DLD1 (cell line): ENCODE data around the gene PRMT2.

Experiments used
- in situ Hi-C: cut with HindIII; loops from 2 replicates; pipeline ENCODE4 v1.10.0; 2017; ENCODE audit warnings: low sequenced_read_pairs

Gene PRMT2

DNA sequence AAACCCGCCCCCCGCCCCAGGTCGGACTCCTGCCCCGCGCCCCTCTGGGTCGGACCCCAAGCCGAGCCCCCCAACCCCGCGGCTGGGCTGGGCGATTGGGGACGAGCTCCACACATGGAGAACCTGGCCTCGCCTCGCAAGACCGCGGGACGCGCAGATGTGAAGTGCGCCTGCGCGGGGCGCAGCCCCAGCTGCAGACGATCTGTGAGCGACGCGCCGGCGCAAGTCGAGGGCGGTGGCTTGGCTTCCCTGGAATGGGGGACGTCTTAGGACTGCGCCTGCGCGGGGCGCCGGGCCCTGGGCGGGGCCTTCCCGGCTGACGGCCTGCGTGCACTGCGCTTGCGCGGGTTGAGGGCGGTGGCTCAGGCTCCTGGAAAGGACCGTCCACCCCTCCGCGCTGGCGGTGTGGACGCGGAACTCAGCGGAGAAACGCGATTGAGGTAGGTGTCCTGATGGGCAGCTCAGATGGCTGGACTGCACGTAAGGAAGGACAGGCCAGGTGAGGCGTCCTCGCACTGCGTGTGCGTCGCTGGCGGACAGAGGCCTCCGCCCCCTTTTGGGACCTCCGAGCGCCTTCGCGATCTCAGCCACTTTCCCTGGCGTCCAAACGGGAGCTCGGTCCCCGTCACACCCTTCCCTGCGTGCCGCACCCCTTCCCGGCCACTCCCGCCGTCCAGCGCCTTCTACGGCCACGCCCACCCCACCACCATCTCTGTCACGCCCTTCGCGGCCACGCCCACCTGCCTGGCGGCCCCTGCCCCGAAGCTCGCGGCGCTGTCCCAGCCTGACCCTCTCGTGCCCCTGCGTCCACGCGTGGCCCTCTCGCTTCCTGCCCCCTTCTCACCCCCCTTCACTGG lies at the start of gene PRMT2:
Gene PRMT2 (plus strand): TSS at position 351 of the 857 bp plus-strand sequence. CDS start 1,278 bp downstream, outside the sequence.
- in situ Hi-C loops = no loop called here

DNA sequence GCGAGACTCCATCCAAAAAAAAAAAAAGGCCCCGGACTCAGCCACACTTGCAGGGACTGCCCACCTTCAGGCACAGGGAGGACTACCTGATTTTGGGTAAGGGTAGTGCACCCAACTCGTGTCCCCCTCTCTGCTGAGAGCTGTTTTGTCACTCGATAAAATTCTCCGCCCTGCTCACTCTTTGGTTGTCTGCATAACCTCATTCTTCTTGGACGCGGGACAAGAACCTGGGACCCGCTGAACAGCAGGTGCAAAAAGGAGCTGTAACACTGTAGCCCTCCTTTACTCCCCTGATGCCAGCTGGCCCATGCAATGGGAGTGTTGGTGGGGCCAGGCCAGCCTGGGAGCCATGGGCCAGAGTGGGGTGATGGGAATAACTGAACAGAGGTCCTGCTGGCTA lies 41.2 kb upstream of the PRMT2 start:
- in situ Hi-C loops = no loop called here

DNA sequence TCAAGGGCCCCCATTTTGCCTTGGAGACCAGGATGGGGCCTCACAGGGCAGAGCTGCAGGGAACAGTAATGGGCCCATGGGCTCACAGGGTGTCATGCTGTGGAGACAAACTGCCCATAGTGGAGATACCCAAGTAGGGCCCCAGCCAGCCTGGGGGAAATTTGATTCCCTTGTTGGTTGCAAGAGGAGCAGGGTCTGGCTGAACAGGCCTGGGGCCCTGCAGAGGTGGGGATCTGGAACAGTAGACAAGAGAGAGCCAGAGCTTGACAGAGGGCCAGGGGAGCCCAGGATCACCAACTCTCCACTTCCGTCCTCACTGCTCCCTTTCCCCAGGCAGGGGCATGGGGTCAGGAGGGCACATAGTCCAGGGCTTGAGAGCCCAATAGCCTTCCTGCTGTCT lies 39.3 kb upstream of the PRMT2 start:
- in situ Hi-C loops = no loop called here

GRCh38 chr21:46597031-46597430 lies 38.4 kb upstream of the PRMT2 start:
- in situ Hi-C loops = no loop called here

DNA sequence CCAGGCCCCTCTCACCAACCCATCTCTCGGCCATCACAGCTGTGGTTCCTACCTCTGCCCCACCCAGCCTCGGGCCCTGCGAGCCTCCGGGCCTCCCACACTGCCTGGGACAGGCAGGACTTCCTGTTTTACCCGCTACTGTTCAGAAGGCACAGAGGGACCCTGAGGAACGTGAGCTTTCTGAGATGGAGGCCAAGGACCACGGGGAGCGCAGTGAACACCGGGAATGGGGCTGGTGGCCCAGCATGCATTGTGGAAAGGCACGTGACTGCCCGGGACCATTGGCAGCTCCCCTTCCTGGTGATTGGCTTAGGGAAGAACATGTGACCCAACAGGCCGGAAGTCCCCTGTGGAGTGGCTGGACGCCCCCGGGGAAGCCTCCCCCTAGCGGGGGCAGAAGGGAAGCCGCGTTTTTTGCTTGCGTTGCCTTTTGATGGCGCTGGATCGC lies 37.6 kb upstream of the PRMT2 start:
- in situ Hi-C loops = no loop called here

DNA sequence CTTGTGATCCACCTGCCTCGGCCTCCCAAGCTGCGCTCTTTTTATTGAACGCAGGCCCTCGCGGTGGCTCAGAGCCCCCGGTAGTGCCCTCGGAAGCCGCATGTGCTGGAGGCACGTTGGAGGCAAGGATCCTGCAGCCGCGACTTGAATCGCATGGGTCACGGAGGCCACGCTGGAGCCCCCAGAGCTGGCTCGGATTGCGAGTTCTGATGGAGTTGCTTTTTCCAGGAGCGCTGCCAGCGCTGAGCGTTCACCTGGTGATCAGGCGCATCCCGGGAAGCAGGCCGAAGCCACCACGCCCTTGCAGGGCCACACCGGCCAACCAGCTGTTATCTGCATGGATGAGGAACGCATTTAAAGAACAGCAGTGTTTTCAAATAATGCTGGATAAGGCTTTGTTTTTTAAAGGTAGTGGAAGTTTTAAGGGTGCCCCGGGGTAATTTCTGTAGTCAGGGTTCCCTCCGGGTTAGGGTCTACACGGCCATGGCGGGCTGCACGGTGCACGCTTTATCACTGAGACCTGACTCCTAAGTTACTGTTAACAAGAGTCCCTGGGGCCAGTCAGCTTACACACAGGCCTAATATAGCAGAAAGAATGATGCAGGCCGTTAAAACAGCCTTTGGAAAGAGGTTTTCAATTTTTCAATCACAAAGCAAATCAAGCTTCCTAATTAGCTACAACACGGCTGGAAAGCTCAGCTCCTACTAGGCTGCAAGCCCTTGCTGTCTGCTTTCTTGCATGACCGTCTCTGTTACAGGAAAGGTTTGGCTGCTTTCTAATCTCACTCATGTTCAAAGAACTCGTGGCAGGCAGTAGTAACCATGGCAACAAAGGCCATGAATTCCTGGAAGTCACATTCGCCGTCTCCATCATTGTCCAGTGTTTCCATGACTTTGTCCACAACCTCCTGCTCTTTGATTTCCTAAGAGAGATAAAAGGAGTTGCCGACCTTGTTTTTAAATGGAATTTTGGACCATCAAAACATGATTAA lies 36.6 kb upstream of the PRMT2 start:
- in situ Hi-C loops = no loop called here

- in situ Hi-C loops = no loop called here
Observed at GRCh38 chr21:46600305-46600704, 35.2 kb upstream of the PRMT2 start.

DNA sequence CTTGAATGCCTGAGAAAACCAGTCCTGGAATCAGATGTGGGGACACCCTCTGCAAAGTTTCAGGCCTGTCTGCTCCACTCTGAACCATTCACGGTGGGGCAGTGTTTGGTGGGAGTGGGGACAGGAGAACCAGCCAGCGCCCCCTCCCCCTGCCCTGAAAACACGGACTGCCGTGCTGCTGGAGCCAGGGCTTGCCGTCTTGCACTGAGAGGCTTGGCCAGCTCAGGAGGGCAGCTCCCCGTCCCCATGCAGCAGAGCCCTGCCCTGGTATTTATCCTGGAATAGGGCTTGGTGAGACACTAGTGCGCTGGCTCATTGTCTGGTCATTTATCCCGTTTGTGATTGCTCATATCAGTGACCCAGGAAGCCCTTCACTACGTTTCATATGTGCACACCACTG lies 34.5 kb upstream of the PRMT2 start:
- in situ Hi-C loops = no loop called here

DNA sequence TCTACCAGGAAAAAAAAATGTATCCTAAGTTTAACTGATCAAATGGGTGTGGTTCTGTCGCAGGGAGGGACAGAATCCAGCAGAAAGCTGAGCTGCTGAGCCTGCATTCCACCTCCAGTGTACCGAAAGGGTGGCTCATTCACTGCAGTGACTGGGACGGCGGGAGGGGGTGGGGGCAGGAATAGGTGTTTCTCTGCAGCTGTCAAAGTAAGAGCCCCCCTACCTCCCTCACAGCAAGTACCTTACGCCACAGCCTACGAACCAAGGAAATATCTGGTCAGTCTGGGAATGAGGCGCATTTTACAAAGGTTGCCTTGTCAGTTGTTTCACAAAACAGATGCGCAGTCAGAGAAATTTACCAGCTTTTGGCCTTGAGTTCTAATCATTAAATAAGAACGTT lies 32.2 kb upstream of the PRMT2 start:
- in situ Hi-C loops = no loop called here

DNA sequence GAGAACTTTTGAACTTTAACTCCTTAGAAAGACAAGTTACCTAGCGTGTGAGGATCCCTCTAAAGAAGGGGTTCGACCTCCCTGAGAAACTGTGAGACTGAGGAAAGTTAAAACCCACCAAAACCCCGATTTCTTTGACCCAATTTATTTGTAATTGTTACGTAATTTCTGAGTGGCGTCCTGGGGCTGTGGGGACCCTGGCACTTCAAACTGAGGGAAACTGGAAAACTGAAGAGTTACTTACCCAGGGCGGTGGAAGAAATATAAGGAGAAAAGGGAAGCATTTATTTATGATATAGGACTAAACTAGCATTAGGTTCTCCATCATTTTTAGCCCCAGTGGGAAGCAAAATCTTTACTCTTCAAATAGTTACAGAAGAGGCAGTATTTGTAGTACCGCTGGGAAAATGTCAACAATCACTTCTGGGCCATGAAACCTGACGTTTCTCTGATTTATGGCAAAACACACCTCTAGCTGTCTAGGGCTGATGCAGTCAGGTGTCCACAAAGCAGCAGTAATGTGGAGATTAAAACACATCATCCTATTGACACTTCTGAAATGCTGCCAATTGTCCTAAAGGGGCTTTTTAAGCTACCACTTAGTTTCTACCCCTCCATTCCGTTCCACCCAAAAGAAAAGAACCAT lies 31.0 kb upstream of the PRMT2 start:
- in situ Hi-C loops = no loop called here

- in situ Hi-C loops = no loop called here
Observed at GRCh38 chr21:46604975-46605766, 30.3 kb upstream of the PRMT2 start, which contains the start of gene S100B. TSS of gene S100B (minus strand) at chr21:46605082. CDS start at chr21:46602415, 2,667 bp downstream.

GRCh38 chr21:46605767-46606426 lies 29.6 kb upstream of the PRMT2 start:
- in situ Hi-C loops = no loop called here

DNA sequence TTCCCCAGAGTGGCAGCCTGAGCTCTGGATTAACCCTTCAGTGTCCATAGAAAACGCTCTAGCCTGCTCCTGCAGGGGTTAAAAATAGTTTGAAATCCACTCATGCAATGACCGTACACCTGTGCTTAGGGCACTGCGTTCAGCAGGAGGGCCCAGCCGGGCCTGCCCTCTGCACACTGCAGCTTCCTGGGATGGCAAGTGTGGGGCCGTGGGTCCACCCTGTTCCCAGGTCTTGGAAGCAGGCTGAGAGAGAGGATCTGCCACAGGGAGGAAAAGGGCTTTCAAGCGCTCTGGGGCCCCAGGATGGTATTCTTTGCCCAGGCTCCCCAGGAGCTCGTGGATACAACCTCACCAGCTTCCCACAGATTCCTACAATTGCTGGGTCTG lies 29.1 kb upstream of the PRMT2 start:
- in situ Hi-C loops = no loop called here

- in situ Hi-C loops = no loop called here
Observed at GRCh38 chr21:46607636-46608035, 27.8 kb upstream of the PRMT2 start.

DNA sequence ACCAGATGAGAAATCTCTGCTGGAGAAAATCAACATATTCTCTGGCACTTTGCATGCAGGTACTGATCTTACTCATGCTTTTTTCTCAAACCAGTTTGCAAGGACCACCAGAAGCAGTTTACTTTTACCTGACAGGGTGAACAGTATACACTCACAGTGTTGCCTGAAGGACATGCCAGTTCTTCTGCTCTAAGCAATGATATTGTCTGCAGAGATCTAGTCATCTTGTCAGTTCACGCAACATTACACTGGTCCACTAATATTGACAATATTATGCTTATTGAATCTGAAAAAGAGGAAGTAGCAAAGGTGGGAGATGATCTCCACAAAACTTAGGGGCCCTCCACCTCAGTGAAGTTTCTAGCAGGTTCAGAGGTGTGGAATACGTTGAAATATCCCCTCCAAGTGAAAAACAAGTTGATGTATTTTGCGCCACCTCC lies 26.8 kb upstream of the PRMT2 start:
- in situ Hi-C loops = no loop called here

- in situ Hi-C loops = no loop called here
Observed at GRCh38 chr21:46610018-46610701, 25.3 kb upstream of the PRMT2 start.

DNA sequence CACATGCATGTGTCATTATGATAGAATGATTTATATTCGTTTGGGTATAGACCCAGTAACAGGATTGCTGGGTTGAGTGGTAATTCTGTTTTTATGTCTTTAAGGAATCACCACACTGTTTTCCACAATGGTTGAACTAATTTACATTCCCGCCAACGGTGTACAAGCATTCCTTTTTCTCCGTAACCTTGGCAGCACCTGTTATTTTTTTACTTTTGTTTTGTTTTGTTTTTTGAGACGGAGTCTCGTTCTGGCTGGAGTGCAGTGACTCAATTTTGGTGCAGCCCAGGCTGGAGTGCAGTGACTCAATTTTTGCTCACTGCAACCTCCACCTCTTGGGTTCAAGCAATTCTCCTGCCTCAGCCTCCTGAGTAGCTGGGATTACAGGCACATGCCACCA lies 22.1 kb upstream of the PRMT2 start:
- in situ Hi-C loops = no loop called here

DNA sequence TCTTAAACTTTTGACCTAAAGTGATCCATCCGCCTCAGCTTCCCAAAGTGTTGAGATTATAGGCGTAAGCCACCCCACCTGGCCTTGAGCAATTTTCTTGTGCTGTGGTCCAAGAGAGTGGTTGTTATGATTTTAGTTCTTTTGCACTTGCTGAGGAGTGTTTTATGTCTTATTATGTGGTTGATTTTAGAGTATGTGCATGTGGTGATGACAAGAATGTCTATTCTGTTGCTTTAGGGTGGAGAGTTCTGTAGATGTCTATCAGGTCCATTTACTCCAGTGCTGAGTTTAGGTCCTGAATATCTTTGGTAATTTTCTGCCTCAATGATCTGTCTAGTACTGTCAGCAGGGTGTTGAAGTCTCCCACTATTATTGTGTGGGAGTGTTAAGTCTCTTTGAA lies 19.4 kb upstream of the PRMT2 start:
- in situ Hi-C loops = no loop called here

DNA sequence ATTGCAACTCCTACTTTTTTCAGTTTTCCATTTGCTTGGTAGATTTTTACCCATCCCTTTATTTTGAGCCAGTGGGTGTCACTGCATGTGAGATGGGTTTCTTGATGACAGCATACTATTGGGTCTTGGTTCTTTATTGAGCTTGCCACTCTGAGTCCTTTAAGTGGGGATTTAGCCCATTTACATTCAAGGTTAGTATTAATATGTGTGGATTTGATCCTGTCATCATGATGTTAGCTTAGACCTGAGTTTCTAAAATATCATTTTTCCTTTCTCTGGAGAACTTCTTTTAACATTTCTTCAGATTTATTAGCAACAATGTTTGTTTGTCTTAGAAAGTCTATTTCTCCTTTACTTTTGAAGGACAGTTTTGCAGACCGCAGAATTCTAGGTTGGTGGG lies 18.8 kb upstream of the PRMT2 start:
- in situ Hi-C loops = no loop called here
